Activated CD8-positive, alpha-beta memory T cell treated with anti-CD3 and anti-CD28 coated beads, Interleukin-2, amount 50 U/mL, for 4 hours (primary cell): ENCODE data around the gene TNRC6A.
A peak's percentile ranks its signal among the peaks of the same experiment; 100 is the strongest.
"Not testable (repeated sequence)": the region's sequence is repeated elsewhere in the genome, so short reads cannot be mapped to it uniquely, and the experiment has no call there.

Experiments used
- DNase-seq: peaks from one replicate; pipeline ENCODE4 v3.0.0-alpha.2; 2020

TNRC6A gene

GRCh38 chr16:24846548-24847357 is 117.3 kb downstream of the TNRC6A start:
- DNase-seq: no peak

- DNase-seq: no peak
Measured at GRCh38 chr16:24847358-24847664, 117.9 kb downstream of the TNRC6A start.

DNA sequence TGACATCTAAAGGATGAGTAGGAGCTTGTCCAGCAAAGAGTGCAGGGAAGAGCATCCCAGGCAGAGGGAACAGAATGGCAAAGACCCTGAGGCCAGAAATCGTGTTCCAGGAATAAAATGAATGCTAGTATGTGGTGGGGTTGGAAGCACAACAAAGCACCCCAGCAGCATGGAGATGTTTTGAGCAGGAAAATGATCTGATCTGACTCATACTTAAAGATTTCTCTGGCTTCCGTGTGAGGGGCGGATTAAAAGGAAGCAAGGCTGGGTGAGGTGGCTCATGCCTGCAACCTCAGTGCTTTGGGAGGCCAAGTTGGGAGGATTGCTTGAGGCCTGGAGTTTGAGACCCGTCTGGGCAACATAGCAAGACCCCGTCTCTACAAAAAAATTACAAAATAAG is 118.6 kb downstream of the TNRC6A start:
- no peak for DNase-seq

GRCh38 chr16:24849641-24850040 is 120.2 kb downstream of the TNRC6A start:
- DNase-seq: no peak

- DNase-seq: no peak
Measured at GRCh38 chr16:24850289-24850938, 121.0 kb downstream of the TNRC6A start.

DNA sequence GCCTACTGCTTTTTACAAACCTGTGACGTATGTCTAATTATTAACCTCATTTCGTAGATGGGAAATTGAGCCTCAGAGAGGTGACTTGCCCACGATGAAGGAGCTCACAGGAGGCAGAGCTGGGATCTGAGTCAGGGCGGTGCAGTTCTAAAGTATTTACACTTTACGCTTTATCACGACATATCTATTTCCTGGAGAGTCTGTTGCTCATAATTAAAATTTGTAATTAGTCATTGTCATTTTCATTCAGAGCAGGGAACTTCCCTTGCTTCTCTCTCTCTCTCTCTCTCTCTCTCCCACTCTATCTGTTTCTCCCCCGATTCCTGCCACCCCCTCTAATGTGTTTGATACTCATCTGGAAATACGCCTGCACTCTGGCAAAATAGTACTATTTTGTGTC is 122.2 kb downstream of the TNRC6A start:
- DNase-seq: no peak

DNA sequence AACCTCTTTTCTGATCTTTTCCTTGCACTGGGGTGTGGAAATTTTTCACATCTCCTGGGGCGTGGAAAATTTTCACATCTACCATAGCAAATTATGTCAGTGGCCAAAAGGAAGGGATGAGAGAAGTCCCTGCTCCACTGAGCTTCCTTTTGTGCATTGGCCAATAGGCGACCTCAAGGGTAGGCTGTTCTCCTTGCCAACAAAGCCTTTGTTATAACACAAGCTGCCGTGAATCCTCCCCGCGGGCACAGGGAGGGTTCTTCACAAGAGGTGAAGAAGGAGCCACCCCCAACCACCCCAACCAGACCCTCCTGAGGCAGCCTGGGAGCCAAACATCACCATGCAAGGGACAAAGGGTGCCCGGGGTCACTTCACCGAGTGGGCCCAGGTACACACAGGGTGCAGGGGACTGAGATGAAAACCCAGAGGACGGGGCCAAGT is 122.8 kb downstream of the TNRC6A start:
- no peak for DNase-seq

DNA sequence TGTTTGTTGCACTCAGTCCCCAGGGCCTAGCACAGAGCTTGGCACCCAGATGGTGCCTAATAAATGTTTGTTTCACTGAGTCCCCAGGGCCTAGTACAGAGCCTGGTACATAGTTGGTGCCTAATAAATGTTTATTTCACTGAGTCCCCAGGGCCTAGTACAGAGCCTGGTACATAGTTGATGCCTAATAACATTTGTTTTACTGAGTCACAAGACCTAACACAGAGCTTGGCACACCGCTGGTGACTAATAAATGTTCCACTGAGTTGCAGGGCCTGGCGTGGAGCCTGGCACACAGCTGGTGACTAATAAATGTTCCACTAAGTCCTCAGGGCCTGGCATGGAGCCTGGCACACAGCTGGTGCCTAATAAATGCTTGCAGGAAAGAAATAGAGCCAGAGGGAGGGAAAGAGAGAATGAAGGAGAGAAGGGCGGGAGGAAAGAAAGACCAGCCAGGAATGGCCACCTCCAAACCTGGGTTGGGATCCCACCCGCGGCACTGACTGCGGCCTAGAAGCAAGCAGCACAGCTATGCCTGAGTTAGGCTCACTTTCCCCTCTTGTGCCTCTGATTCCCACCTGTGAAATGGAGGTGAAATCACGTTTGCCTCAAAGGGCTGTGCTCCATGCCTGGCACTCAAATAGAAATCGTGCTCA is 123.8 kb downstream of the TNRC6A start:
- no peak for DNase-seq

- DNase-seq: no peak
Measured at GRCh38 chr16:24853830-24854229, 124.4 kb downstream of the TNRC6A start.

GRCh38 chr16:24854607-24855171 is 125.2 kb downstream of the TNRC6A start:
- DNase-seq: no peak

DNA sequence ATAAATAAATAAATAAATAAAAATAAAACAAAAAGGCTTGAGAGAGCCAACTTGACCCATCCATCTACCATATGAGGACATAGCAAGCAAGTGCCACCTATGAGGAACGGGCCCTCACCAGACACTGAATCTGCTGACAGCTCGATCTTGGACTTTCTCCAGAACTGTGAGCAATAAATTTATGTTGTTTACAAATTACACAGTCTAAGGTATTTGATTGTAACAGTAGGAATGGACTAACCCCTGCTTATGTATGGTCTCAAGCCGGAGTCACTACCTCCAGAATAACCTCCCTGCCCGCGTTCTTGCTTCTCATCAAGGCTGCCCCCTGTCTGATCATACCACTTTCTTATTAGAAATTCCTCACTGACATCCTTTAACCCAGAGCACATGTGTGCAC is 126.2 kb downstream of the TNRC6A start:
- DNase-seq: no peak

- not testable (repeated sequence) for DNase-seq
Measured at GRCh38 chr16:24856871-24857270, 127.4 kb downstream of the TNRC6A start.

DNA sequence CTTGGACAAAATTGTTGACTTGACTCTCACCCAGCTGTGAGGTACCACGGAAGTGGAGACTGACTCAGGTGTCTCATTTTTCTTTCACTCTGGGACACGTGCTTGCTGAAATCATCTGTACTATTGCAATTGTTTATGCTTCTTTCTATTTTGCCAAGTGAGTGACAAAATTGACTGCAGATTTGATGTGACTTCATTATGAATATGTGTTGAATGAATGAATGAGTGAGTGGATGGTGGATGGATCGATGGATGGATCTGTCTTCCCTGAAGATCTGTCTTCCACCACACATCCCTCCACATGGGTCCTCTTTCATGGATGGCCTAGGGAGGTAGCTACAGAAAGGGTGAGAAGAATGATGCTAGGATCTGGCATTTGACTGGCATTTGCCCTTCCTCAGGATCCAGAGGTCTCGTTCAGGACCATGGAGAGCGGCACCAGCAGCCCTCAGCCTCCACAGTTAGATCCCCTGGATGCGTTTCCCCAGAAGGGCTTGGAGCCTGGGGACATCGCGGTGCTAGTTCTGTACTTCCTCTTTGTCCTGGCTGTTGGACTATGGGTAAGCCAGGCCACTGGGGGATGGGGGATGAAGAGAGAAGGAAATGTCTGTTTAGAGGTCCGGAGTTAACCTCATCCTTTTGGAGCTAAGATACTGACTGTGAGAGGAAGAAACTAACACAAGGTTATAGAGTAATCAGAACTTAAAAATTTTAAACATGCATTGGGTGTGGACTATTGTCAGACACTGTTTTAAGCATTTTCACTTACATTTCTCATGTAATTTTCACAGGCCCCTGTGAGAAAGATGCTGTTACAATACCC is 129.0 kb downstream of the TNRC6A start:
- peak; percentile 31 for DNase-seq

GRCh38 chr16:24861461-24861860 is 132.0 kb downstream of the TNRC6A start:
- no peak for DNase-seq

DNA sequence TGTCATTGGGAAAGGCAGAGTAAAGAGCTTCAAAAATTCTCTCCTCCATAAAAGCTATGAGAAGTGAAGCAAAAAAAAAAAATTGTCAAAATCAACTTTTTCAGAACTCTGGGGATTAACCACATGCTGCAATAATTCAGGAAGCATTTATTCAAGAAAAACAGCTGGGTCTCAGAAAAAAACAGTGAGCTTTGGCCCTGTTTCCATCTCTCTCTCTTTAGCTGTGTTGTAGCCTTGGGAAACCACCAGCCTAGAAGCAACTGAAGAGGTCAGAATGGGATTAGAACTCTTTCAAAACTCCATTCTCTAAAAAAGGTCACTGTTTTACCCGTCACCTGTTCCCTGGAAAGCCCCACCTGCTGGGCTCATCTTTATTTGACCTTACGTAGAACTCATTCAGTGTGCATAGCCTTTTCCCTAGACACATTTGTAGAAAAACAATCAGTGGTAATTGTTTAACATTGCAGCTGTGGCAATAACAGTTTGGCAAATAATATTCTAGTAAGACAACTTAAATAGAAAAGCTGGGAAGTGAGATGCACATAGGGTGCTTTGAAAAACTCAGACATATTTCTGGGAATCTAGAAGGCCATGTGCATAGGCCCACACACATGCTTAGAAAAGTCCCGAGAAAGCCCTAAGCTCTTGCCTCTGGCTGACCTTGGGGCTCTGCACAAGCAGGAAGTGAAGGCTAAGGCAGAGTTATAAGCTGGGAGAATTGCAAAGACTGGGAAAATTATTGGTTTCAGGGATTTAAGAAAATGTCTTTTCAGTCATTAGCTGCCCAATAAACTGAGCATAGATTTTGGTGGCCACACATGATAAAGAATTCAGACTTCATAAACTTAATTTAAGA is 134.4 kb downstream of the TNRC6A start:
- no peak for DNase-seq

DNA sequence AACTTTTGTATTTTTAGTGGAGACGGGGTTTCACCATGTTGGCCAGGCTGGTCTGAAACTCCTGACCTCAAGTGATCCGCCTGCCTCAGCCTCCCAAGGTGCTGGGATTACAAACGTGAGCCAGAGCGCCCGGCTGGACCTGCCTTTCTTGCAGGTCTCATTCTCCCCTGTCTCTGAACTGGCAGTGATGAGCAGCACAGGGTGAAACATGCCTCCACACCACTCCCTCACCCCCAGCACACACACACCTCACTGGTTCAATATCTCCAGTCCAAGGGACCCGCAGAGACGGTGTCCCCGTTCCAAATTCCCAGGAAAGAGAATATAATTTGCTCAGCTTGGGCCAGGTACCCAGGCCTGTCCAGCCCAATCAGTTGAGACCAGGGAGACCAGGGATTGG is 139.6 kb downstream of the TNRC6A start:
- DNase-seq: no peak

GRCh38 chr16:24871891-24872290 is 142.4 kb downstream of the TNRC6A start:
- no peak for DNase-seq

GRCh38 chr16:24873028-24873427 is 143.6 kb downstream of the TNRC6A start:
- DNase-seq: no peak

GRCh38 chr16:24875466-24875865 is 146.0 kb downstream of the TNRC6A start:
- no peak for DNase-seq
